ENCODE results near the gene AOPEP. TPM values are rescaled to one million over a fixed set of nuclear protein-coding genes. Genes with fewer than 3 reads are reported as not detected.

Gene AOPEP
- total and polyA plus RNA-seq, 2 donors = 9.6 to 36.5 TPM

- WGBS = 91% methylated on average over 4 of the region's 4 CpGs
- no peak overlapping the region for H3K27ac ChIP-seq (ENCODE audit: low read depth in 1 of 2, low read length in 1 of 2)
- no peak overlapping the region for H3K4me3 ChIP-seq (ENCODE audit: low read length in 2 of 2)
- H3K27me3 ChIP-seq (ENCODE audit: control insufficient read depth in 2 of 2, insufficient read depth in 1 of 2, low read length in 1 of 2) = peaks cover 0 to 3% of the 10 kb centered on the region in 2 donors
- H3K36me3 ChIP-seq (ENCODE audit: control insufficient read depth in 2 of 2, insufficient read depth in 2 of 2, low read length in 1 of 2) = no peaks in the 10 kb centered on the region
- no peaks in the 10 kb centered on the region for H3K4me1 ChIP-seq (ENCODE audit: control insufficient read depth in 2 of 2, insufficient read depth in 2 of 2, low read length in 2 of 2)
- no peaks in the 10 kb centered on the region for H3K9me3 ChIP-seq (ENCODE audit: control insufficient read depth in 2 of 2, insufficient read depth in 1 of 2, low read length in 1 of 2)
- DNase-seq (ENCODE audit: low read depth in 6 of 9, low spot score in 9 of 9) = no peak
Measured at GRCh38 chr9:94692601-94693000, 33.9 kb upstream of the AOPEP start.

GRCh38 chr9:94693485-94694204 is 32.9 kb upstream of the AOPEP start:
- Histone ChIP-seq H3K4me1 (ENCODE audit: control insufficient read depth in 2 of 2, insufficient read depth in 2 of 2, low read length in 2 of 2) (no peaks in the 10 kb centered on the region), H3K9me3 (ENCODE audit: control insufficient read depth in 2 of 2, insufficient read depth in 1 of 2, low read length in 1 of 2) (no peaks in the 10 kb centered on the region), H3K4me3 (ENCODE audit: low read length in 2 of 2) (no peak overlapping the region), H3K27ac (ENCODE audit: low read depth in 1 of 2, low read length in 1 of 2) (no peak overlapping the region), H3K27me3 (ENCODE audit: control insufficient read depth in 2 of 2, insufficient read depth in 1 of 2, low read length in 1 of 2) (peaks cover 0 to 3% of the 10 kb centered on the region in 2 donors), H3K36me3 (ENCODE audit: control insufficient read depth in 2 of 2, insufficient read depth in 2 of 2, low read length in 1 of 2) (no peaks in the 10 kb centered on the region)
- DNase-seq (ENCODE audit: low read depth in 6 of 9, low spot score in 9 of 9) = no peak
- WGBS = 96% methylated on average over 8 of the region's 8 CpGs

- Histone ChIP-seq H3K9me3 (ENCODE audit: control insufficient read depth in 2 of 2, insufficient read depth in 1 of 2, low read length in 1 of 2) (no peaks in the 10 kb centered on the region), H3K4me1 (ENCODE audit: control insufficient read depth in 2 of 2, insufficient read depth in 2 of 2, low read length in 2 of 2) (no peaks in the 10 kb centered on the region), H3K4me3 (ENCODE audit: low read length in 2 of 2) (no peak overlapping the region), H3K27ac (ENCODE audit: low read depth in 1 of 2, low read length in 1 of 2) (no peak overlapping the region), H3K36me3 (ENCODE audit: control insufficient read depth in 2 of 2, insufficient read depth in 2 of 2, low read length in 1 of 2) (no peaks in the 10 kb centered on the region), H3K27me3 (ENCODE audit: control insufficient read depth in 2 of 2, insufficient read depth in 1 of 2, low read length in 1 of 2) (no peaks in the 10 kb centered on the region)
- DNase-seq (ENCODE audit: low read depth in 6 of 9, low spot score in 9 of 9) = no peak
- 81% methylated on average over 5 of the region's 5 CpGs for WGBS
Measured at GRCh38 chr9:94696545-94696944, 30.0 kb upstream of the AOPEP start.

- no peak for DNase-seq (ENCODE audit: low read depth in 6 of 9, low spot score in 9 of 9)
- H3K4me3 ChIP-seq (ENCODE audit: low read length in 2 of 2) = no peak overlapping the region
- no peaks in the 10 kb centered on the region for H3K9me3 ChIP-seq (ENCODE audit: control insufficient read depth in 2 of 2, insufficient read depth in 1 of 2, low read length in 1 of 2)
- H3K27ac ChIP-seq (ENCODE audit: low read depth in 1 of 2, low read length in 1 of 2) = no peak overlapping the region
- no peaks in the 10 kb centered on the region for H3K36me3 ChIP-seq (ENCODE audit: control insufficient read depth in 2 of 2, insufficient read depth in 2 of 2, low read length in 1 of 2)
- H3K27me3 ChIP-seq (ENCODE audit: control insufficient read depth in 2 of 2, insufficient read depth in 1 of 2, low read length in 1 of 2) = no peaks in the 10 kb centered on the region
- H3K4me1 ChIP-seq (ENCODE audit: control insufficient read depth in 2 of 2, insufficient read depth in 2 of 2, low read length in 2 of 2) = no peaks in the 10 kb centered on the region
- 93% methylated on average over 5 of the region's 5 CpGs for WGBS
Measured at GRCh38 chr9:94697972-94698581, 28.4 kb upstream of the AOPEP start.

GRCh38 chr9:94699715-94700373 is 26.7 kb upstream of the AOPEP start:
- WGBS = 94% methylated on average over 4 of the region's 4 CpGs
- H3K9me3 ChIP-seq (ENCODE audit: control insufficient read depth in 2 of 2, insufficient read depth in 1 of 2, low read length in 1 of 2) = no peaks in the 10 kb centered on the region
- H3K4me1 ChIP-seq (ENCODE audit: control insufficient read depth in 2 of 2, insufficient read depth in 2 of 2, low read length in 2 of 2) = no peaks in the 10 kb centered on the region
- DNase-seq (ENCODE audit: low read depth in 6 of 9, low spot score in 9 of 9) = no peak
- peaks cover 0 to 2% of the 10 kb centered on the region in 2 donors for H3K27me3 ChIP-seq (ENCODE audit: control insufficient read depth in 2 of 2, insufficient read depth in 1 of 2, low read length in 1 of 2)
- H3K4me3 ChIP-seq (ENCODE audit: low read length in 2 of 2) = no peak overlapping the region
- no peak overlapping the region for H3K27ac ChIP-seq (ENCODE audit: low read depth in 1 of 2, low read length in 1 of 2)
- H3K36me3 ChIP-seq (ENCODE audit: control insufficient read depth in 2 of 2, insufficient read depth in 2 of 2, low read length in 1 of 2) = no peaks in the 10 kb centered on the region

- Histone ChIP-seq H3K36me3 (ENCODE audit: control insufficient read depth in 2 of 2, insufficient read depth in 2 of 2, low read length in 1 of 2) (no peaks in the 10 kb centered on the region), H3K9me3 (ENCODE audit: control insufficient read depth in 2 of 2, insufficient read depth in 1 of 2, low read length in 1 of 2) (no peaks in the 10 kb centered on the region), H3K27me3 (ENCODE audit: control insufficient read depth in 2 of 2, insufficient read depth in 1 of 2, low read length in 1 of 2) (peaks cover 0 to 5% of the 10 kb centered on the region in 2 donors), H3K27ac (ENCODE audit: low read depth in 1 of 2, low read length in 1 of 2) (no peak overlapping the region), H3K4me1 (ENCODE audit: control insufficient read depth in 2 of 2, insufficient read depth in 2 of 2, low read length in 2 of 2) (no peaks in the 10 kb centered on the region), H3K4me3 (ENCODE audit: low read length in 2 of 2) (no peak overlapping the region)
- 96% methylated on average over 3 of the region's 3 CpGs for WGBS
- DNase-seq (ENCODE audit: low read depth in 6 of 9, low spot score in 9 of 9) = no peak
Measured at GRCh38 chr9:94700445-94700844, 26.1 kb upstream of the AOPEP start.

GRCh38 chr9:94703488-94704140 is 22.9 kb upstream of the AOPEP start:
- Histone ChIP-seq H3K4me3 (ENCODE audit: low read length in 2 of 2) (no peak overlapping the region), H3K9me3 (ENCODE audit: control insufficient read depth in 2 of 2, insufficient read depth in 1 of 2, low read length in 1 of 2) (no peaks in the 10 kb centered on the region), H3K27me3 (ENCODE audit: control insufficient read depth in 2 of 2, insufficient read depth in 1 of 2, low read length in 1 of 2) (peaks cover 0 to 5% of the 10 kb centered on the region in 2 donors), H3K4me1 (ENCODE audit: control insufficient read depth in 2 of 2, insufficient read depth in 2 of 2, low read length in 2 of 2) (no peaks in the 10 kb centered on the region), H3K27ac (ENCODE audit: low read depth in 1 of 2, low read length in 1 of 2) (no peak overlapping the region), H3K36me3 (ENCODE audit: control insufficient read depth in 2 of 2, insufficient read depth in 2 of 2, low read length in 1 of 2) (no peaks in the 10 kb centered on the region)
- no peak for DNase-seq (ENCODE audit: low read depth in 6 of 9, low spot score in 9 of 9)
- WGBS = 52% methylated on average over 4 of the region's 4 CpGs

GRCh38 chr9:94705162-94705702 is 21.3 kb upstream of the AOPEP start:
- WGBS = 95% methylated on average over 7 of the region's 7 CpGs
- H3K4me1 ChIP-seq (ENCODE audit: control insufficient read depth in 2 of 2, insufficient read depth in 2 of 2, low read length in 2 of 2) = no peaks in the 10 kb centered on the region
- no peak for DNase-seq (ENCODE audit: low read depth in 6 of 9, low spot score in 9 of 9)
- H3K9me3 ChIP-seq (ENCODE audit: control insufficient read depth in 2 of 2, insufficient read depth in 1 of 2, low read length in 1 of 2) = no peaks in the 10 kb centered on the region
- no peak overlapping the region for H3K4me3 ChIP-seq (ENCODE audit: low read length in 2 of 2)
- H3K27ac ChIP-seq (ENCODE audit: low read depth in 1 of 2, low read length in 1 of 2) = no peak overlapping the region
- peaks cover 0 to 5% of the 10 kb centered on the region in 2 donors for H3K27me3 ChIP-seq (ENCODE audit: control insufficient read depth in 2 of 2, insufficient read depth in 1 of 2, low read length in 1 of 2)
- H3K36me3 ChIP-seq (ENCODE audit: control insufficient read depth in 2 of 2, insufficient read depth in 2 of 2, low read length in 1 of 2) = no peaks in the 10 kb centered on the region

- no peaks in the 10 kb centered on the region for H3K9me3 ChIP-seq (ENCODE audit: control insufficient read depth in 2 of 2, insufficient read depth in 1 of 2, low read length in 1 of 2)
- peaks cover 0 to 5% of the 10 kb centered on the region in 2 donors for H3K27me3 ChIP-seq (ENCODE audit: control insufficient read depth in 2 of 2, insufficient read depth in 1 of 2, low read length in 1 of 2)
- no peak overlapping the region for H3K4me3 ChIP-seq (ENCODE audit: low read length in 2 of 2)
- no peaks in the 10 kb centered on the region for H3K4me1 ChIP-seq (ENCODE audit: control insufficient read depth in 2 of 2, insufficient read depth in 2 of 2, low read length in 2 of 2)
- H3K27ac ChIP-seq (ENCODE audit: low read depth in 1 of 2, low read length in 1 of 2) = no peak overlapping the region
- 95% methylated on average over 5 of the region's 5 CpGs for WGBS
- no peaks in the 10 kb centered on the region for H3K36me3 ChIP-seq (ENCODE audit: control insufficient read depth in 2 of 2, insufficient read depth in 2 of 2, low read length in 1 of 2)
- DNase-seq (ENCODE audit: low read depth in 6 of 9, low spot score in 9 of 9) = no peak
Measured at GRCh38 chr9:94706922-94707321, 19.6 kb upstream of the AOPEP start.
